HepG2 (cell line): Measurements from ENCODE around the gene IRF3. TPM values are rescaled to one million over a fixed set of nuclear protein-coding genes. Genes with fewer than 3 reads are reported as not detected.
"Not testable (repeated sequence)": the region's sequence is repeated elsewhere in the genome, so short reads cannot be mapped to it uniquely, and the experiment has no call there.

Experiments used
- ATAC-seq: fragments of 200-7000 bp; cut with Tn5 transposase; 3 replicates; pipeline ENCODE4 v1.9.1; 2020; ENCODE audit warnings: mild to moderate bottlenecking, moderate library complexity
- BruUV-seq: library from RNA; stranded (reverse); fragments of 400-500 nt; replicated peaks from 2 replicates; lab custom pipeline; 2021; lab: Mats Ljungman, UMichigan
- CTCF ChIA-PET: fragments of 300-600 bp; formaldehyde crosslinking; extraction: SDS; loops from one replicate; lab custom pipeline; 2021; ENCODE audit warnings: low total read pairs, inconsistent platforms, low intra/inter-chr PET ratio; lab: Yijun Ruan, JAX
- POLR2A ChIA-PET: fragments of 350-600 bp; sonication (Branson Sonifier 250); formaldehyde crosslinking; loops from one replicate; lab custom pipeline; 2020; ENCODE audit warnings: antibody characterized with exemption, inconsistent platforms; lab: Yijun Ruan, JAX
- DNase-seq: peaks from one replicate; pipeline ENCODE4 v3.0.0-alpha.2; 2015; ENCODE audit warnings: low spot score
- FAIRE-seq: peaks from 3 replicates; lab custom pipeline; 2011; peaks lifted over from hg19 to GRCh38; lab: Jason Lieb, UNC
- H2AFZ ChIP-seq: one replicate; pipeline ENCODE4 v1.6.1; 2011; ENCODE audit warnings: low read length, inconsistent platforms
- H3K27ac ChIP-seq: fragments of 300-600 bp; 3 replicates; pipeline ENCODE4 v1.8.0; 2011; ENCODE audit warnings: mixed run types, mild to moderate bottlenecking, mixed read lengths, low read length, inconsistent platforms; ENCODE audit not compliant: insufficient read depth; ENCODE audit errors: extremely low read length
- H3K27me3 ChIP-seq, 2 experiments: fragments of 200-600 bp in 1 of 2; 2 replicates in 1 of 2; 3 replicates in 1 of 2; pipeline versions ENCODE4 v1.6.0 to v1.8.0; 2011; ENCODE audit warnings: low read length in 2 of 2, mild to moderate bottlenecking in 2 of 2, moderate library complexity in 2 of 2, inconsistent platforms in 1 of 2; ENCODE audit not compliant: insufficient read depth in 2 of 2, control insufficient read depth in 1 of 2
- H3K36me3 ChIP-seq, 2 experiments: fragments of 200-600 bp in 1 of 2; replicated peaks in 1 of 2; 2 replicates in 1 of 2; 3 replicates in 1 of 2; pipeline versions ENCODE4 v1.5.1 to v1.8.0; 2011; ENCODE audit warnings: low read length in 2 of 2, inconsistent platforms in 1 of 2; ENCODE audit not compliant: insufficient read depth in 2 of 2, control insufficient read depth in 1 of 2
- H3K4me1 ChIP-seq: 2 replicates; pipeline ENCODE4 v1.5.1; 2012; ENCODE audit warnings: low read length, inconsistent platforms; ENCODE audit not compliant: insufficient read depth
- H3K4me2 ChIP-seq: 2 replicates; pipeline ENCODE4 v1.6.0; 2011; ENCODE audit warnings: low read depth, low read length, inconsistent platforms
- H3K4me3 ChIP-seq, 3 experiments: fragments of 200-600 bp in 1 of 3; sonication (generic), shearing (Covaris generic) in 1 of 3; replicated peaks in 1 of 3; 2 replicates each; pipeline ENCODE4 v1.5.1; 2011 to 2016; ENCODE audit warnings: low read length in 3 of 3, inconsistent platforms in 2 of 3, low read depth in 2 of 3, mild to moderate bottlenecking in 2 of 3, control low read depth in 1 of 3, mixed read lengths in 1 of 3; ENCODE audit not compliant: insufficient read depth in 1 of 3
- H3K79me2 ChIP-seq: one replicate; pipeline ENCODE4 v1.6.1; 2011; ENCODE audit warnings: low read length, inconsistent platforms; ENCODE audit not compliant: insufficient read depth
- H3K9ac ChIP-seq: 2 replicates; pipeline ENCODE4 v1.6.0; 2011; ENCODE audit warnings: mild to moderate bottlenecking, low read depth, low read length, inconsistent platforms; ENCODE audit not compliant: insufficient read depth
- H3K9me3 ChIP-seq: 2 replicates; pipeline ENCODE4 v1.5.1; 2012; ENCODE audit warnings: mild to moderate bottlenecking, low read length
- H4K20me1 ChIP-seq: 2 replicates; pipeline ENCODE4 v1.6.0; 2011; ENCODE audit warnings: inconsistent platforms, mild to moderate bottlenecking, low read length, moderate library complexity; ENCODE audit not compliant: insufficient read depth
- TOPORS ChIP-seq: sonication (generic); formaldehyde crosslinking; IDR thresholded peaks from 2 replicates; pipeline ENCODE4 v1.8.0; 2023; ENCODE audit warnings: mild to moderate bottlenecking, missing genetic modification reagents
- ZFP36 ChIP-seq: fragments of 150-350 bp; IDR thresholded peaks from 2 replicates; pipeline ENCODE4 v1.6.1; 2018; ENCODE audit warnings: borderline replicate concordance, low read length, low read depth; ENCODE audit not compliant: partially characterized antibody
- ZMYM3 ChIP-seq: sonication (generic); formaldehyde crosslinking; IDR thresholded peaks from 2 replicates; pipeline ENCODE4 v1.5.1; 2020; ENCODE audit warnings: mild to moderate bottlenecking, missing genetic modification reagents
- ZNF24 ChIP-seq: fragments of 450-650 bp; IDR thresholded peaks from 2 replicates; pipeline ENCODE4 v1.6.1; 2017; ENCODE audit warnings: antibody characterized with exemption, mild to moderate bottlenecking
- ZNF780A ChIP-seq: sonication (generic); formaldehyde crosslinking; IDR thresholded peaks from 2 replicates; pipeline ENCODE4 v1.8.0; 2022; ENCODE audit warnings: mild to moderate bottlenecking, missing genetic modification reagents, moderate library complexity
- WGBS: methylation state at CpG from one replicate; pipeline ENCODE4 v1.1.6; 2017; ENCODE audit warnings: low lambda C conversion rate; 5-methylcytosine and 5-hydroxymethylcytosine counted together
- in situ Hi-C: cut with HindIII; loops from 2 replicates; pipeline ENCODE4 v1.10.0; 2017; ENCODE audit warnings: low pct_unique_long_range_greater_than_20kb; ENCODE audit not compliant: extremely low pct_ligation_motif_present
- intact Hi-C: fragments of 100-400 bp; cut with micrococcal nuclease; formaldehyde crosslinking; loops from one replicate; pipeline ENCODE4 v1.10.0; 2022; ENCODE audit not compliant: unreplicated experiment
- polyA plus RNA-seq, 8 experiments: library from polyadenylated mRNA; depleted of rRNA in 3 of 8; stranded (reverse) in 7 of 8; unstranded in 1 of 8; fragments of >200 nt; fragmentation: Illumina TruSeq in 4 of 8; extraction: Trizol in 4 of 8; gene quantifications; 2 replicates each; pipeline versions ENCODE4 v1.2.1 to v1.2.3, GENCODE V29; 2011 to 2016; ENCODE audit warnings: low read depth in 4 of 8, missing spikeins in 1 of 8, mixed read lengths in 1 of 8; ENCODE audit not compliant: insufficient read depth in 1 of 8
- total RNA-seq, 5 experiments: library from RNA; depleted of rRNA; stranded (reverse); fragments of >200 nt; fragmentation: Illumina TruSeq; extraction: Trizol; gene quantifications; 2 replicates each; pipeline ENCODE4 v1.2.3, GENCODE V29; 2016; ENCODE audit warnings: low read depth in 1 of 5

The IRF3 gene
- total and polyA plus RNA-seq, 2 of the 13 experiments (the other 11 are each of a cell fraction or from before 2014, with no cell fraction given) = 61.9 to 65.5 TPM

GRCh38 chr19:49633273-49633672 is 32.4 kb downstream of the IRF3 start:
- H4K20me1 ChIP-seq, H3K36me3 ChIP-seq, H3K79me2 ChIP-seq, H3K4me3 ChIP-seq, DNase-seq, BruUV-seq, POLR2A ChIA-PET, H2AFZ ChIP-seq, H3K27ac ChIP-seq, FAIRE-seq, intact Hi-C loops, H3K27me3 ChIP-seq, H3K9me3 ChIP-seq, in situ Hi-C loops, H3K9ac ChIP-seq, ATAC-seq, CTCF ChIA-PET, H3K4me2 ChIP-seq: not testable (repeated sequence)
- 85% methylated on average over 6 of the region's 9 CpGs for WGBS
- H3K4me1 ChIP-seq = peaks cover 16% of the 10 kb centered on the region

GRCh38 chr19:49632576-49632975 is 33.1 kb downstream of the IRF3 start:
- H3K79me2 ChIP-seq = no peaks in the 10 kb centered on the region
- TF ChIP-seq ZFP36 = no peak
- TF ChIP-seq TOPORS (CRISPR knock-in tag) = no peak
- no peak for TF ChIP-seq ZNF780A (CRISPR knock-in tag)
- peak; percentile 18; the same call in 1 of the 2 replicates for TF ChIP-seq ZMYM3 (CRISPR knock-in tag)
- TF ChIP-seq ZNF24 = no peak
- TF ChIP-seq, all 625 proteins: peak for 1
- H3K36me3 ChIP-seq = no peaks in the 10 kb centered on the region
- WGBS = 91% methylated on average over 5 of the region's 5 CpGs
- H3K9me3 ChIP-seq = no peaks in the 10 kb centered on the region
- H4K20me1 ChIP-seq = no peaks in the 10 kb centered on the region
- no peak overlapping the region for H3K9ac ChIP-seq
- ATAC-seq (no peak), DNase-seq (no peak), FAIRE-seq (no peak)
- POLR2A ChIA-PET = interaction anchor here (1.0 kb wide), 1 partner anchor 8 kb away, joined by 5 read pairs; no protein-coding TSS in a partner anchor
- H2AFZ ChIP-seq = no peak overlapping the region
- BruUV-seq = no TSS peak
- no peak overlapping the region for H3K4me2 ChIP-seq
- H3K27ac ChIP-seq = no peak overlapping the region
- in situ Hi-C loops = no loop called here
- intact Hi-C loops = no loop called here
- H3K4me3 ChIP-seq = no peak overlapping the region
- CTCF ChIA-PET = no interaction called here
- H3K4me1 ChIP-seq = peaks cover 10% of the 10 kb centered on the region; the same call in 1 of the 2 replicates
- H3K27me3 ChIP-seq = no peaks in the 10 kb centered on the region
